GM18505 (cell line): ENCODE data around the gene TSPYL2.

Experiments
- ATAC-seq: cut with Tn5 transposase; IDR thresholded peaks from one replicate; pipeline ENCODE4 v1.9.1; 2021; ENCODE audit not compliant: unreplicated experiment
- POLR2A ChIP-seq: IDR thresholded peaks from 4 replicates; pipeline ENCODE4 v1.6.1; 2011; ENCODE audit warnings: borderline replicate concordance; ENCODE audit not compliant: insufficient read depth, insufficient read length; ENCODE audit errors: extremely low read depth

The TSPYL2 gene

DNA sequence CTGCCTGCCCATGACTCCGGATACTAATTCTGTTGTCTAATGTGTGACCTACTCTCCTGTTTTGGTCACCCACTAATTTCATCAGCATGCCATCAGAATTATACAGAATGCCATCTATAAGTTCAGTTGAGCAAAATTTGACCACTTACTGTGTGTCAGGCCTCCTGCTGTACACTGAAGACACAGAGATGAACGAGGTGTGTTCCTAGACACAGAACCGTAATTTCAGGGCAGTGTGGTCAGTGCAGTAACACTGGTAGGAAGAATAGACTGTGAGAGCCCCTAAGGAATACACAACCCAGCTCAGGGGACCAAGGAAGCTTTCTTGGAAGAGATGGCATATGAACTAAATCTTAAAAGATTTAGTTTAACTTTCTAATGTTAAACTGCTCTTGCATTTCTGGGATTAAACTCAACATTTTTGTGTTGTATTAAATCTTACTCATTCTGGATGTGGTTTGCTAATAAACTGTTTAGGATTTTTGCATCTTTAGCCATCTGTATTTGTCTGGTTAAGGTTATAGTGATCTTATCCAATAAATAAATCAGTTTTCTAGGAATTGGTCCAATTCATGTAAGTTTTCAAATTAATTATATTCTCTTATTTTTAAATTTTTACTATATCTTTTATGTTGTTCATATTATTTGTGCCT, 46.1 kb downstream of the TSPYL2 start:
- TF ChIP-seq POLR2A, result no peak
- no peak for ATAC-seq

DNA sequence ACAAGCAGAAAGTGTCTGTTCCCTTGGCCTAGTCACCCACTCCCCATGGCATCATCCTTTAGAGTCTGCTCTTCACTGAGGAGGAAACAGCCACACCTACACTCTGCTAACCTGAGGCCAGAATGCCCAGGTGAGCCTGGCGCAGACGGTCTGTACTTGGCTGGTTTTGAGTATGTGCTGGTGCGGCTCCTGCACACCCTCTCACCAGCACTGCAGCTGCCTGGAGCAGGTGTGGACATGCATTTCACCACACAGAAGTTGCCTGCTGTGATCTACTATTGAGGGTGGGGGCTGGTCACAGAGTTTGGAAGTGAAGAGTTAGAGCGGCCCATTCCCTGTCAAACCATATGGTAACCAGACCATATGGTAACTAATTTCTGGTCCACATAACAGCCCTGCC, 51.2 kb downstream of the TSPYL2 start:
- no peak for ATAC-seq
- no peak for TF ChIP-seq POLR2A

DNA sequence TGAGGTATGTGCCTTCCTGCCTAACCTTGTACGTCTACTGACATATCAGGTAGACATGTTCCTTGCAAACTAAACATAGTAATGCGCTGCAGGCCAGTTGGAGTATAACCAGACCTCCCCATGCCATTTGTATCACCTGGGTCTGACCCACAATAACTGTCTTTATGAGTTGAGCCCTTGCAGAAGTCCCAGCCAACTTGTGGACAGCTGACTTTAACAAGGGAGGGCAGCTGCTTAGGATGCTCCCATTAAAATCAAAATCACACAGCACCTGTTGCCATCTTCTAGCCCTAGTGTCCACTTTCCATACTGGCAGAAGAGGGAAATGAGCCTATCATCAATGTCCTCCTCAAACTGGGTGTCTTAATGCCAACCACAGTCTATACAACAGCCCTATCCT, 53.4 kb downstream of the TSPYL2 start:
- no peak for ATAC-seq
- no peak for TF ChIP-seq POLR2A
